ENCODE results near the gene TMEM39B.

GRCh38 chr1:32055416-32055815, 17.3 kb upstream of the TMEM39B start:
- TF ChIP-seq CTCF (IDR thresholded peaks at IDR 0.05) (no peak), EZH2 (IDR thresholded peaks at IDR 0.05; ENCODE audit: borderline replicate concordance, insufficient read depth, low read depth, low read length, poor library complexity, severe bottlenecking) (no peak)

Data from B cell (primary cell).